Superior temporal gyrus (tissue), 1 donor: ENCODE data around the gene TPT1.
"Not testable (repeated sequence)": the region's sequence is repeated elsewhere in the genome, so short reads cannot be mapped to it uniquely, and the experiment has no call there.

Experiments used
- DNase-seq: peaks from one replicate; pipeline ENCODE4 v3.0.0-alpha.2; 2016; ENCODE audit errors: extremely low spot score

The TPT1 gene

DNA sequence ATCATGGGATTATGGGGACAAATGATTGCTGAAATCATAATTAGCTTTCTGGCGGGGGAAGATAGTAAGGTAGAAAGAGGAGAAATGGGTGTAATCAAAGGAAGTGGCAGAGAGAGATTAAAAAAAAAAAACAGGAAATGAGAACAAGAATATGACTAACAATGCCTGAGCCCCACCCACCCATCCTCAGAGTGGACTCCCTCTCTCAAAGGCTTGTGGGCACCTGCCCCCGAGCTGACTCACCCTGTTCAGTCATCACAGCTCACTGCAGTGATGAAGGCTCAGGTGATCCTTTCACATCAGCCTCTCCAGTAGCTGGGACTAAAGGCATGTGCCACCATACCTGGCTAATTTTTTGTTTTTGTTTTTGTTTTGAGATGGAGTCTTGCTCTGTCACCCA, 26.4 kb upstream of the TPT1 start:
- DNase-seq: no peak

GRCh38 chr13:45365558-45365885, 24.5 kb upstream of the TPT1 start:
- DNase-seq: no peak

GRCh38 chr13:45364876-45365557, 24.0 kb upstream of the TPT1 start:
- no peak for DNase-seq

DNA sequence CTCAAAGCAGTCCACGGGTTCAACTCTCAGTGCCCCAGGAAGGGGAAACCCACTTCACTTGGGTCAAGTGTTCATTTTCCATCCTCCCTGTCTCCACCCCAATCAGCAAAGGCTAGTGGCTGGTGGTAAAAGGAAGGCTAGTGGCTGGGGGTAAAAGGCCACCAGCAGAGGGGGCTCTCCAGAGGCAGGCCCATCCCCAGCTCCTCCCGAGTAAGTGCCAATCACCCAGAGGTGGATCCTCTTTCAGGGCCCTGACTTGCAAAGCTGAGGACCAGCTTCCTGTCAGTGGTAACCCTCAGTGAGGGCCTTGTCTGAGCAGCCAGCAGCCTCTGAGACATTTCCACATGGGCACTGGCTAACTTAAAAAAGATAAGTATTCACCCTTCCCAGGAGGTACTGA, 22.0 kb upstream of the TPT1 start:
- DNase-seq: no peak

DNA sequence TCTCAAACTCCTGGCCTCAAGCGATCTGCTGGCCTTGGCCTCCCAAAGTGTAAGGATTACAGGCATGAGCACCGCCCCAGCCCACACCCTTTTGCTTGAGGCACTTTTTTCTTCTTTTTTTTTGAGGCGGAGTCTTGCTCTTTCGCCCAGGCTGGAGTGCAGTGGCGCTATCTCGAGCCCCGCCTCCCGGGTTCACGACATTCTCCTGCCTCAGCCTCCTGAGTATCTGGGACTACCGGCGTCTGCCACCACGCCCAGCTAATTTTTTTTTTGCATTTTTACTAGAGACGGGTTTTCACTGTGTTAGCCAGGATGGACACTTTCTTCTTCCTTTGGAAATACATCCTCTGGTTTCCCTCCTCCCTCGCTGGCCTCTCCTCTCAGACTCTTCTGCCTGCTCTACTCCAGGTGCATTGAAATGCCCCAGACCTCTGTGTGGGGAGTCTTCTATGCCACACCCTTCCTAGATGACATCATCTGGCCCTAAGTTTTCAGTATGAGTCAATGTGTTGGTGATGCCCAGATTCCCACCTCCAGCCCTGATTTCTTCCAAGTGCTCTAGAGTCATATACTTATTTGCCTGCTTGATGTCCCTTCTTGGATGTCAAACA, 20.7 kb upstream of the TPT1 start:
- no peak for DNase-seq

DNA sequence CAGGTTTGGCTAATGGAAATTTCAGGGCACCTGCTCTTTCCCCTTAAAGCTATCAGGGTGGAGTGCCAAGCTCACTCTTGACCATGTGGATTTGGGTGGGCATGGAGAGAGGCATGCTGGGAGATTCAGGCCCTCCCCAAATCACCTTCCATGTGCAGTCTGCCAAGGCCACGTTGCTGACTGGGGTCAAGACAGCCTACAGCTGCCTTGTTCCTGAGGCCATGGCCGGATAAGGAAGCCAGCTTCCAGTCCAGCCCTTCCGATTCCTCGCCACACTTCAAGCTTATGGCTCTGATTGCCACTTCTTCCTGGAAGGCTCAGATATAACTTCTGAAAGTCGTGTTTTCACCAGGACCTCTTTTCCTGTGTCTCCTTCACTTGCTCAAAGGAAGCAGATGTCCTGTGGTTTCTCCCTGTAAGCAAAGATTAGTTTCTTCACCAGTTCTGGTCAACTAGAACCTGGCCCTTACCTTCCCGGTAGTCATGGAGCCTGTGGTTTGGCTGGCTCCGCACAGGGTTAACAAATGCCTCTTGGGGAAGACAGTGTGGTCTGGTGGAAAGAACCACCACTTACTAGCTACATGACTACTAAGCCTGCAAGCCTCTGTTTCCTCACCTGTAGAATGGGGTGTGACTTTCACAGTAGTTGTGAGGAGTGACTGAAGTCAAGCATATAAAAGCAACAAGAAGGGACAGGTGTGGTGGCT, 16.1 kb upstream of the TPT1 start:
- DNase-seq: no peak

DNA sequence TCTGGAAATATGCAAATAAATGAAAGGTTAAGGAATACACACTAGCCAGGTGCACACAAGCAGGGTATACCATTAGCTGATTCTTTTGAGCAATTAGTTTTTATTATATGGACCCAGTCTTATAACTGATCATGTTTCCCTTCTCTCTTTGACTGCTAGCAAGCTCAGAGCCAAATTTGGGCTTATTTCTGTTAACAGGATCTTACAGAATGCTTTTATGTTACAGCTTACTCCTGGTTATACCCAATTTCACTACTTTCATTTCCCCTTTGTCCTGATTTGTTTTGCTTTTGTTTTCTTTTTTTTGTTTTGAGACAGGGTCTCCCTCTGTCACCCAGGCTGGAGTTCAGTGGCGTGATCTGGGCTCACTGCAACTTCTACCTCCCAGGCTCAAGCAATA, 12.9 kb upstream of the TPT1 start:
- no peak for DNase-seq

- DNase-seq: no peak
Measured at GRCh38 chr13:45352031-45352430, 11.0 kb upstream of the TPT1 start.

GRCh38 chr13:45350152-45350551, 9.2 kb upstream of the TPT1 start:
- no peak for DNase-seq

DNA sequence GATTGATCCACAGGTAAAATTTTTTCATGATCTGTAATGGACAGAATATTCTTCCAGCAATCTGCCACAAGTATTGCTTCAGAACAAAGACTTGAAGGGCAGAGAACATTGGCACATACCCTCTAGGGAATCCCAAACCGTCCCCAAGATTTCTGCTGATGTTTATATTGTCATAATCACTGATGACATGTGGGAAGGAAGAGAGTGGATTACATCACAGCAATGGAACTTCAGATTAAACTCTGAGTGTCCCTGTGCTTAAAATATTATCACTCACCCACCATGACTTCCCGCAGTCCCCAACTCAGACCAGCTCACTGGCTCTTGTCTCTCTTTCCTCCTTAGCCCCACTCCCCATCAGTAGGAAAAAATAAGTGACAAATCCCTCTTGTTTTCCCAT, 8.5 kb upstream of the TPT1 start:
- no peak for DNase-seq

DNA sequence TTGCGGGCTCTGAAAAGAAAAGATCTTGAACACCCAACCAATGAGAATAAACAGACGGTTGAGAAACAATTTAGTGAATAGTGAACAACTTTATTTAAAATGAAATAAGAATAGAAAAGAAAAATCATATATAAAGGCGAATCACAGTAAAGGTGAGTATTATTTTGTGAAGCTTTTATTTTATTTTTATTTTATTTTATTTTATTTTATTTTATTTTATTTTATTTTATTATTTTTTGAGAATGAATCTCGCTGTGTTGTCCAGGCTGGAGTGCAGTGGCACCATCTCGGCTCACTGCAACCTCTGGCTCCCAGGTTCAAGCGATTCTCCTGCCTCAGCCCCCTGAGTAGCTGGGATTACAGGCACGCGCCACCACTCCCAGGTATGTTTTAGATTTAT, 3.1 kb upstream of the TPT1 start:
- not testable (repeated sequence) for DNase-seq

- not testable (repeated sequence) for DNase-seq
Measured at GRCh38 chr13:45343102-45343501, 2.1 kb upstream of the TPT1 start.

DNA sequence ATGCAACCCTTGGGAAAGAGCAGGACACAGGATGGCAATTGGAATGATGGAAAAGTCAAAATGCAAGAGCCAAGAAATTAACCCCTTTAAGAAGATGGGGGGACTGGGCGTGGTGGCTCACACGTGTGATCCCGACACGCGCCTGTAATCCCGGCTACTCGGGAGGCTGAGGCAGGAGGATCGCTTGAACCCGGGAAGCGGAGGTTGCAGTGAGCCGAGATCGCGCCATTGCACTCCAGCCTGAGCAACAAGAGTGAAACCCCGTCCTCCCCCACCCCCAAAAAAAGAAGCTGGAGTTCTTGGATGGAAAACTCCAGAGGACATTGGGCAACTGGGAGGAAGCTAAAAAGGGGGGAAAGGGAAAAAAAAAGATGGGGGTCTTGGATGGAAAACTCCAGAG, 1.7 kb upstream of the TPT1 start:
- DNase-seq: not testable (repeated sequence)

GRCh38 chr13:45341799-45342500, 967 bp upstream of the TPT1 start:
- peak; percentile 40 for DNase-seq

GRCh38 chr13:45340422-45341033, 455 bp downstream of the TPT1 start:
- DNase-seq: peak; percentile 87

GRCh38 chr13:45339867-45340266, 1.1 kb downstream of the TPT1 start:
- no peak for DNase-seq

GRCh38 chr13:45339399-45339798, 1.6 kb downstream of the TPT1 start:
- DNase-seq: no peak

GRCh38 chr13:45337803-45338202, 3.2 kb downstream of the TPT1 start:
- no peak for DNase-seq

DNA sequence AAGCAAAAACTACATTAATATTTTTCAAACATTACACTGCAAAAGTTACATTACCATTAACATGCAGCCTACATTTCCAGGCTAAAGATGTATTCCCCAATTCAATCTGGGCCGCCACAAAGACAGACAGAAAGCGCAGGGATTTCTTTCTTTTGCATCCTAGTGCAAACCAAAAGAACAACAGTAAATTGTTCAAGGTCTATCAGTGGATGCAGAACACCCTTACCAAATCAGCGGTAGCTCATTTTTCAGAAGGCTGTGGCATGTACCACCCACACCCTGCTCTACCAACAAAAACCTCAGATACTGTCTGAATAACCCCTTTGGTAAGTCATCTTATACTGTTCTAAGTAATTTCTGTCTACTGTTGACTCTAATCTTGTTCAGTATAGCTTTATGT, 3.6 kb downstream of the TPT1 start:
- no peak for DNase-seq

GRCh38 chr13:45336025-45336800, 4.8 kb downstream of the TPT1 start:
- DNase-seq: no peak

- DNase-seq: no peak
Measured at GRCh38 chr13:45335397-45336024, 5.5 kb downstream of the TPT1 start.
